M059J (cell line): ENCODE measurements around the gene BEST1. TPM values are rescaled to one million over a fixed set of nuclear protein-coding genes. Genes with fewer than 3 reads are reported as not detected.
A peak's percentile ranks its signal among the peaks of the same experiment; 100 is the strongest.
"Not testable (repeated sequence)": the region's sequence is repeated elsewhere in the genome, so short reads cannot be mapped to it uniquely, and the experiment has no call there.

Source experiments
- DNase-seq: peaks from one replicate; pipeline ENCODE4 v3.0.0-alpha.2; 2012; ENCODE audit warnings: low read depth
- total RNA-seq: library from RNA; depleted of rRNA; stranded (reverse); fragments of >200 nt; shearing (Covaris generic); gene quantifications from 2 replicates; pipeline ENCODE4 v1.2.3, GENCODE V29; 2014

BEST1 gene
- total RNA-seq, 1 experiment from 2014 or later: 0.05 TPM

DNA sequence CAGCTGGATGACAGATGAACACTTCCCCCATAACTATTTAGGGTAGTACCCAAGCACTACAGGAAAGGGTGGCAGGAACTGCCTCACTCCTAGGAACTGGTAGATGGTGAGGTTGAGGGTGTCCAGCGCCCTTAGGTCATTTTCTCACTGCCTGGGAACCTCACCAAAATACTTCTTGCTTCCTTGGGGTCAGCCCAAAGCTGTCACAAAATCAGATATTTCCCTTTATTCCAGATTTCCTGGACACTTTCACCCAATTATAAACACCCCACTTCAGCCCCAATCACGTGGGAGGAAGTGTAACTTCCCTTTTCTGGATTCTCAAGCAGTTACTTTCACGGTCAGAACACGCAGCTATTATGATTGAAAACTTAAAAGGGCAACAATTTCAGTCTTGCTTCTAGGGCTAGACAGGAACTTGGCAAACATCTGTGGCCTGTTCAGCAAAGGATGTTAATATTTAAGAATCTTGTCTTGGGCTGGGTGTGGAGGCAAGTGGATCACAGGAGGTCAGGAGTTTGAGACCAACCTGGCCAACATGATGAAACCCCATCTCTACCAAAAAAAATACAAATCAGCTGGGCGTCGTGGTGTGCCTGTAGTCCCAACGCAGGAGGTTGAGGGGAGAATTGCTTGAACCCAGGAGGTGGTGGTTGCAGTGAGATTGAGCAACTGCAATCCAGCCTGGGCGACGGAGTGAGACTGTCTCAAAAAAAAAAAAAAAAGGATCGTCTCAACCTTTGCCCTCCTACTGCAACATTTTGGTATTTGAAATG lies 13.3 kb downstream of the BEST1 start:
- DNase-seq: peak; percentile 72

DNA sequence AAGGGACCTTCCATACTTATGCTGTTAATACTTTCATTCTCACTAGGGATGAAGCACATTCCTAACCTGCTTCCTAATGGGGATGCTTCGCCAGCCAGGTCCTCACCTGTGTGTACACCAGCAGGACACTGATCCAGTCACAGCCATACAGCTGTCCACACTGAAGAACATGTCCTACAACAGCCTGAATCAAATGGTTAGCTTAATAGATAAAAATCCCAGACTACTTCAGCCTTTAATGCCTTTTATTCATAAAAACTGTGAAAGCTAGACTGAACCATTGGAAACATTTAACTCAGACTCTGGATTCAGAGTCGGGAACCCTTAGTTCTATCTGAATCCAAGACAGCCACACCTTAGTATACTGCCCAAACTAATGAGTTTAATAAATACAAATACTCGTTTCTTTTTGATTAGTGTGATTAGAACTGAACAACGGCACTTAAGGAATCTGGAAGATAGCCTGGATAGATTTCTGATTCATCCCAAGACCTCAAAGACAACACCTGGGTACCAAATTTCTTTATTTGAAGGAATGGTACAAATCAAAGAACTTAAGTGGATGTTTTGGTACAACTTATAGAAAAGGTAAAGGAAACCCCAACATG lies 14.0 kb downstream of the BEST1 start:
- no peak for DNase-seq

DNA sequence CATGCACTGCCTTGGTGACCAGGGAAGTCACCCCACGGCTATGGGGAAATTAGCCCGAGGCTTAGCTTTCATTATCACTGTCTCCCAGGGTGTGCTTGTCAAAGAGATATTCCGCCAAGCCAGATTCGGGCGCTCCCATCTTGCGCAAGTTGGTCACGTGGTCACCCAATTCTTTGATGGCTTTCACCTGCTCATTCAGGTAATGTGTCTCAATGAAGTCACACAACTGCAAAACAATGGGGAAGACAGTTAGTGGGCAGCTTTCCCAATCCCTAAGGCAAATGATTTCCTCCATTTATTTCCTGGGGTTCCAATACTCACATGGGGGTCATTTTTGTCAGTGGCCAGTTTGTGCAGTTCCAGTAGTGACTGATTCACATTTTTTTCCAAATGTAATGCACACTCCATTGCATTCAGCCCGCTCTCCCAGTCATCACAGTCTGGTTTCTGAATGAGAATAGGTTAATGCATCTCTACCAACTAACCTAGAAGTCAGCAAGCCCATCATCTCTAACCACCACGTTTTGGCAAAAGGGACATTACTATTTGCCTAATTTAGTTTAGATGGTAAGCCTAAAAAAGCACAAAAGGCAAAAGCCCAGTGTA lies 14.6 kb downstream of the BEST1 start:
- DNase-seq: not testable (repeated sequence)

DNA sequence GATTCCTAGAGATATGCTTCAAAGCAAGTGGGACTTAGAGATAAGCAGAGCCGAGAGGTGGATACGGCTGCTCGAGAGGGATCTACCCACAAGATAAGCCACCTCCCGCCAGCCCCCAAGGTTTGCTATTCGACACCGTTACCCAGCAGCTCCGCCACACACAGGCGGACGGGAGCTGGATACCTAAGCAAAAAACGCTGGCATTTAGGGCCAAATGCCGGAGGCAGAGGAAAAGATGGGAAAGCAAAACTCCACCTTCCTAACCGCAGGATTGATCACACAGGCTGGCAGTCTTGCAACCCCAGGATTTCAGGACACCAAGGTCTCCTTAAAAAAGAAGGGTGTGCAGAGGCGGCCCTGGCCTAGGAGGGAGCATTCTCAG lies 16.6 kb downstream of the BEST1 start:
- peak; percentile 83 for DNase-seq

DNA sequence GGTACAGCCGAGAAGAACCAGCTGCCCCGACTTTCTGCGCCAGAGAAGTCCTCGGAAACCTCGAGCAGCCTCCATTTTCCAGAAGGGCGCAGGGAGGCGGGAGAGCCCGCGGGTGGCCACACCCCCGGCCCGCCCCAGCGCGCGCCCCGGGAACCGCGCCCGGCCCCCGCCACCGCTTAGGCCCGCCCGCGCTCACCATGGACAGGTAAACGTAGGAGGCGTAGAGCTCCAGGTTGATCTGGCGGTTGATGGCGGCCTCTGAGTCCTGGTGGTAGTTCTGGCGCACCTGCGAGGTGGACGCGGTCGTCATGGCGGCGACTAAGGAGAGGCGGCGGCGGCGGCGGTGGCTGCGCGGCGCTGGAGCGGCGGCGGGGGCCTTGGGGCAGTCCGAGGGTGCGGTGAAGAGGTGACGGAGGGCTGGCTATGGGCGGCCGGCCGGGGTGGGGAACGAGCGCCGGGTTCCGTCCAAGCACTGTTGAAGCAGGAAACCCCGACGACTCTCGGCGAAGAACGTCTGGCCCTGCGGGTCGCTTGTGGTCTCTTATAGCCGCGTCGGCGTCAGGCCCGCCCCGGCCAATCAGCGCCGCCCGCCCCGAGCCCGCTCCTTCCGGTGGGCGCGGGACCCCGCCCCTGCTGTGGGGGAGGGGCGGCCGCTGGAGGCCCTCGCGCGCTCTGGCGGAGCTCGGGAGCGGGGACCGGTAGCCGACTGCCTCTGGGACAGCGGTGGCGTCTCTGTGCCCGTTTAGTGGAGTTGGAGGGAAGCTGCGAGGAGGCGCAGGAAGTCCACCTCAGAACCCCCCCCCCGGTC lies 17.2 kb downstream of the BEST1 start, which contains the start of gene FTH1:
Gene FTH1 (minus strand): TSS at position 519 of the 808 bp plus-strand sequence. CDS start 209 bp downstream, at position 310.
- peak; percentile 86 for DNase-seq

DNA sequence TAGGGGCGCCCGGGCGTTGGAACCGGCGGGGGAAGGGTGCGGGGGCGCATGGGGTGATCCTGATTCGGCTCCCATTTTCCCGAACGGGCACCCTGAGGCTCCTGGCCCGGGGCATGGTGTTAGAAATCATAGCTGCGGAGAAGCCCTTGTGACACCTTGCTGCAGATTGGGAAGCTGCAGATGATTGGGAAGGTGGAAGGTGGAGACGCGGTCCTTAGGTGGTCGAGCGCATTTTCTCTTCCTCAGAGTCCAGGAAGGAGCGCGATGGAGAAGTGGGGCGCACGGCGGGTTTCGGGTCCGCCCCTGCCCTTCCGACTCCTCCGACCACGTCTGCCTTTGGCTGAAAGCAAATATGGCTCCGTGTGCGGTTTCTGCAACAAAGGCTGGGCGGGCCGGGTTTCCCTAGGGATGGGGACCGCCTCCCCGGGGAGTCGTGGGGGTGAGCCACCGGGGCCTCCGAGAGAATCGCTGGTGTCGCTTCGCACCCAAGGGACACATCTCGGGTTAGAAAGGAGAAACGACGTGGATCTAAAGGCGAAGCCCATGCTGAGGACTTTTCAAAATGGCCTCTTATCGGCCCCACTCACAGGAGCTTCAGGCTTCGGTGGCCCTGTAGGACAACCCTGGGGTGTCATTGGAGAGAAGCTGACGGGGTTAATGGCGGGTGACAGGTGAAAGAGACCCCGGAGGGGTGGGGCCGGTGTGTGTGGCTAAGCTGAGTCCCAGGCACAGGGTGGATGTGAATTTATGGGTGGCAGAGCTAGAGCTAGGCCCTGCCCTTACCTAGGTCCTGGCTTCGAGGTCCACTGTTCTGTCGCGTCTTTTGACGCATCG lies 18.0 kb downstream of the BEST1 start:
- DNase-seq: no peak

DNA sequence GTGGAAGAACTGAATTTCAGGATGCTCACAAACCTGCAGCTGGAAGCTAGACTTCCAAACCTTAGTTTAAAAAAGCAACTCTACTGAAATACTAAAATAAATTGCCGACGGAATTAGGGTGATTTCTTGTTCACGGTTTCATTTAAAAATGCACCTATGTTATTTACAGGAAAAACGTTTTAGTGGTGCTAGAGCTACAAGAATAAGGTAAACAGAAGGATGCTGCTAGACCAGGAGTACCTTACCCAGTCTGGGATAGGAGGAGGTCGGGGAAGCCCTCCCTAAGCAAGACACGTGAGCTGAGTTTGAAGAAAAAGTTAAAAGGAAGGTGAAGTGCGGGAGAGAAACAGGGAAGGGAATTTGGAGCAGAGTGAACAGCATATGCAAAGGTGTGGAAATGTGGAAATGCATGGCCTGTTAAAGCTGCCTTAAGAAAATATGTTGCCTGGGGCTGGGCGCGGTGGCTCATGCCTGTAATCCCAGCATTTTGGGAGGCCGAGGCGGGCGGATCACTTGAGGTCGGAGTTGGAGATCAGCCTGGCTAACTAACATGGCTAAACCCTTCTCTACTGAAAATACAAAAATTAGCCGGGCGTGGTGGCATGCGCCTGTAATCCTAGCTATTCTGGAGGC lies 18.7 kb downstream of the BEST1 start:
- DNase-seq: no peak

DNA sequence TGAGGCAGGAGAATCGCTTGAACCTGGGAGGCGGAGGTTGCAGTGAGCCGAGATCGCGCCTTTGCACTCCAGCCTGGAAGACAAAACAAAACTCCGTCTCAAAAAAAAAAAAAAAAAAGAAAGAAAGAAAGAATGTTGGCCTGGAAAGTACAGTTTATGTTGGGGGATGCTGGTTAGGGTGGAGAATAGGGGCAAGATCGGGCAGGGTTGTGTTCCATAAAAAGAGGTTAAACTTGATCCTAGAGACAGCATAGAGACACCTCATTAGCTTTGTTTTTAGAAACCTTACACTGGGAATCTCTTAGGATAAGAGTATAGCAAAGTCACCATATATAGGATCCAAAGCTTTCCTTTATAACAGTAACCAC lies 19.2 kb downstream of the BEST1 start:
- no peak for DNase-seq

DNA sequence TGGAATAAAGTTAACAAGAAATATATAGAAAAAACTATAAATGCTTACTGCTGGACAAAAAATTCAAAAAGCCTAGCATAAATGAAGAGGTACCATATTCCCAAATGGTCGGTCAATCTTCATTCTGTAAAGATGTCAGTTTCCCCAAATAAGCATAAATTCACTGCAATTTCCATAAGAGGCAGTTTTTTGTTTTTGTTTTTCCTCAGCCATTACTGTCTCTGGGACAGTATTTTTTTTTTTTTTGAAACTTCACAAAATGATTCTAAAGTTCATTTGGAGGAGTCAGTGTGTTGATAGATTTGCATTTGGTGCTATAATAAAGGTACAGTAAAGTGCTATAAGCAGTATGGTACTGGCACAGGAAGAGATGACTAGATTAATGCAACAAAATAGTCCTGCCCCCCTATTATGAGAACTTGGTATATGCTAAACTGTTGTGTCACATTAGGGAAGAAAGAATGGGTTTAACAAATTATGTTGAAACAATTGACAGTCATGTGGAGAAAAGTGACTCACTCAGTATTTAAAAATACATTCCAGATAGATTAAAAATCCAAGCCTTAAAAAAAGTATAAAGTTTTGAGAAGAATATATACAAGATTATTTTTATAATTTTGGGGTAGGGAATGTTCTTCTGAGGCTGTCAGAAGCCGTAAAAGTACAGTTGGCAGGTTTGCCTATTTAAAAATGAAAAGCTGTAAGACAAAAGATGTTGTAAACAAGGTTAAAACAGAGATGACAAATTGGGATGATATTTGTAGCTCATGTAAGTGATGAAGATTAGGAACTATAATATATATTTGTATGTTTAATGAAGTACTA lies 19.9 kb downstream of the BEST1 start:
- peak; percentile 77 for DNase-seq

DNA sequence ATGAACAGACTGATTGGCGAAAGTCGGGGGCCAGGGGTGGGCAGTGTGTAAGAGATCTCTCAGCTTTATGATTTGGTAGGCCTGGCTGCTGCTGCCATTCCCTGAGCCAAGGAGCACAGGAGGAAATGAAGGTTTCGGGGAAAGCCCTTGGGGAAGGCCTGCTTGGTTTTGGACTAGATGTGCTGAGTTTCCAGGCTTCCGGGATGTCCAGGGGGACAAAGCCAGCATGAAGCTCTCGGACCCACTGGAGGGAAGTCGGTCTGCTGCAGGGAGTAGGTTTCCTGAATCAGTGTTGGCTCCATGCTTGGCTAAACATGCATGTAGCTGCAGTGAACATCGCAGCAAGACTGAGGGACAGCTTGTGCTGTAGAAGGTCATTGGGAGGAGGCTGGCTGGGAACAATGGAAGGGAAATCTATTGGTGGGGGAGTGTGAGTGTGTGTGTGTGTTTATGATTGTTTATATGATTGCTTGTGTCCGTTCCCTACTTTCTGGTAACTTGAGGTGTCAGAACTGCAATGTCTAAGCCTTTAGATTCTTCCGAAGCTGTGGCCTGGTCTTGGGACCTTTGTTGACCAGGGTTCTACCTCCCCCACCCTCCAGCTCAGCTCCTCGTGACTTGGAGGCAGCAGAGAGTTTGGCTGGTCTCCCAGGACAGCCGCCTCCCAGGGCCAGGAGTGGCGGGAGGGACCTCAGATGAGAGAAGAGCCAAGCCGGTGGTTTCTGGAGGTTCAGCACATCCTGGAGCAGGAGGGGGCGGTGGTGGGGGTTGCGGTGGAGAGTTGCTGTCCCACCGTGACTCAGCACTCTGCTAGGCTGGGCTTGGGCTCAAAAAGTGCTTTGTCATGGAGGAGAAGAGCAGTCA lies 21.3 kb downstream of the BEST1 start:
- peak; percentile 99 for DNase-seq

DNA sequence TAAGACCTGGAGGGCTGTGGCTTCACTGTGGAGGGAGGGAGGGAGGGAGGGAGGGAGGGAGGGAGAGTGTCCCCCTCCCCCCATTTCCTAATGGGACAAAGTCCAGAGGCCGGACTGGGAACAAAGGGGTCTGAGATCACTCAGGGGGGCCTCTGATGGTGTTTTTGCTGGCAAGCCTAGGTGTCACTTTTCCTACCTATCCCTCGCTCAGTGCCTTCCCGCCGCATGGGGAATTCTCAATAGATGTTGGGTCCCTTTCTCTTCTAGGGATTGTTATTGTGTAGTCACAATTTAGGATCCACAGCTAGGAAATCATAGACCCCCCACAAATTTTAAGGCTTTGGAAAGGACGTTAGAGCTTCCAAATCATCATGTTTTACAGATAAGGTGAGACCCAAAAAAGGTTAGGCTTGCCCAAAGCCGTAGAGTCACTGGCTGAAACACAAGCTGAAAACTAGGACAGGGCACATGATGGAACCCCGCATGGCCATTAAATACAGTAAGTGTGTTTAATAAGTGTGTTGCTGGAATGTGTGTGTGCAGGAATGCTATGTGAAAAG lies 22.0 kb downstream of the BEST1 start:
- DNase-seq: no peak

DNA sequence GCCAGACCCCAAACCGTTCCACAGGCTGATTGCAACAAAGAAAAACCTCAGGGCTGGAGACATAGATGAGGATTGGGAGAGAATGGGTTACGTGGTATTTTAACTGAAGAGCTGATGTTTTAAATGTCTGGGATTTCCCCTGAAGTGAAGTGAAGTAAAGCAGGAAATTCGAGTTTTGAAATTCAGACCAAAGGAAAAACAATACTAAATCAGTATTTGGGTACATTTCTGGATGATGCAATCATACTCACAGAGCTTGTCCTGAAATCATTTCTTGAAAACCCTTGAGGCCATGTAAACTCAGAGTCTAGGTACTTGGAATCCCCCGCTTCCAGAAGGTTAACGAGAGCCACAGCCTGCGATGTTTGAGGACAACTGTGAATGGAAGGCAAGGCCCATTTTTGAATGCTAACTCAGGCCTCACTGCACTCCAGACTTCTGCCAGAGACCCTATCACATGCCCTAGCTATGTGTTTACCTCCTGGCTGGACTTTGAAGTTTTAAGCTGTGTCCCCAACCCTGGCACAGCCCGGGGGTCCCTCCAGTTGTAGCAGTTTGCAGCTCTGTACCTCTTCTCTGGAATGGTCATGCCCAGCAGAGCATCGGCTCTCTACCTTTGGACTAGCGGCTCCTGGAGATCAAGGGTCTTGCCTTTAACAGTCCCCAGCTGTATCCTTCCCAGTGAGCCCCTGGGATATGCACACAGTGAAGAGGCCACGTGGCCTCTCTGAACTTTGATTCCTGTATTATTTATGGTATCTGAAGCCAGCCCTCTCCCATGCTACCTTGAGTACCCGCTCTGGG lies 22.7 kb downstream of the BEST1 start:
- DNase-seq: peak; percentile 86

DNA sequence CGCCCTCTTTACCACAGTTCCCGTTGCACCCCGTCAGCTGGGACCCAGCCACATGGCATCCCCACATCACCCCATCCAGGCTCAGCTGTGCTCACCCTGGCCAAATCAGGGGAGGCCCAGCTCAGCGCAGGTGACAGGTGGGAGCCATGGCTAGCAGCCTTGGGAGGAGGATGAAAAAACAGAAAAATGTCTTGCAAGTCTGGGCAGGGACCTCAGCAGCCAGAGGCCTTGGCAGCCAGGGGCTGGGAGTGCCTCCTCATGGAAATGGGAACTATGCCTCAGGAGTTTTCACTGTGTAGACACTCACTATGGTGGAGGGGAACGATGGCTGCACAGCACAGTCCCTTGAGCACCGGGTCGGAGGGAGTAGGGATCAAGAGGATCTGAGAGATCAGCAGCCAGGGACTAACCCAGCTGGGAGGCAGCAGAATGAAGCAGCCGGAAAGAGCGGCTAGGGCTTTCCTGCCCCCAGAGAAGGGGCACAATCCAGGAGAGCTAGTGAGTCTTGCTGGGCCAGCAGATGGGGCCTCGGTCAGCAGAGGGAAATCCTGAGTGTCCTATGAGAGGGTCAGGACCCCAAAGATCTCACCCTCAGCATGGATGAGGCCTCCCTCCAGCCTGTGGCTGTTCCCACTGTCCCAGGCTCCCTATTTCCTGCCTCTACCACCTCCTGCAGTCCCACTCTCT lies 23.5 kb downstream of the BEST1 start:
- no peak for DNase-seq

DNA sequence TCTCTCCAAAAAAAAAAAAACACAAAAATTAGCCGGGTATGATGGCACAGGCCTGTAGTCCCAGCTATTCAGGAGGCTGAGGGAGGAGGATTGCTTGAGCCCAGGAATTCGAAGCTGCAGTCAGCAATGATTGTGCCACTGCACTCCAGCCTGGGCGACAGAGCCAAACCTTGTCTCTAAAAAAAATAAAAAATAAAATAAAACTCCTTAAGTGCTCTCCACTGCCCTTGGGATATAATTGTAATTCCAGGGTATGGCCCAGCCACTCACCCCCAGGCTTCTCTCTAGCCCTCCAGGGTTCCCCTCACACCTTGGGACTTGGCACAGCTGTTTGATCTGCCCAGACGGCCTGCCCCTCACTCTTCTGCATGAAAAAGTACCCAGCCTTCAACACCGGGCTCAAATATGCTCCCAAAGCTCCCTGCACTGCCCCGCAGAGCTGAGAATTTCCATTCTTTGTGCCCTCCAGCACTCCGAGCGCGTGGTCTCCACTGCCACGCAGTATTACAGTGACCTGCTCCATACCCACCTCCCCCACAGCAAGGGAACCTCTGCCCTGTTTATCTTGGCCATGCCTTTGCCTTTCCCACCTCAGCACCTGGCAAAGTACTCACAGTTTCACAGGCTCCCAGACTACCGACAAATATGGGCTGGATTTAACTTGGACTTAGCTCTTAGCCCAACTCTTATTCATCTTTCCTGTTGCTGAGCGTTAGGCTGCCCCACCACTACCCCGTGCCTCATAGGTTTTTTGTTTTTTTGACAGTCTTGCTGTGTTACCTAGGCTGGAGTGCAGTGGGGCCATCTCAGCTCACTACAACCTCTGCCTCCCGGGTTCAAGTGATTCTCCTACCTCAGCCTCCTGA lies 24.8 kb downstream of the BEST1 start:
- no peak for DNase-seq

DNA sequence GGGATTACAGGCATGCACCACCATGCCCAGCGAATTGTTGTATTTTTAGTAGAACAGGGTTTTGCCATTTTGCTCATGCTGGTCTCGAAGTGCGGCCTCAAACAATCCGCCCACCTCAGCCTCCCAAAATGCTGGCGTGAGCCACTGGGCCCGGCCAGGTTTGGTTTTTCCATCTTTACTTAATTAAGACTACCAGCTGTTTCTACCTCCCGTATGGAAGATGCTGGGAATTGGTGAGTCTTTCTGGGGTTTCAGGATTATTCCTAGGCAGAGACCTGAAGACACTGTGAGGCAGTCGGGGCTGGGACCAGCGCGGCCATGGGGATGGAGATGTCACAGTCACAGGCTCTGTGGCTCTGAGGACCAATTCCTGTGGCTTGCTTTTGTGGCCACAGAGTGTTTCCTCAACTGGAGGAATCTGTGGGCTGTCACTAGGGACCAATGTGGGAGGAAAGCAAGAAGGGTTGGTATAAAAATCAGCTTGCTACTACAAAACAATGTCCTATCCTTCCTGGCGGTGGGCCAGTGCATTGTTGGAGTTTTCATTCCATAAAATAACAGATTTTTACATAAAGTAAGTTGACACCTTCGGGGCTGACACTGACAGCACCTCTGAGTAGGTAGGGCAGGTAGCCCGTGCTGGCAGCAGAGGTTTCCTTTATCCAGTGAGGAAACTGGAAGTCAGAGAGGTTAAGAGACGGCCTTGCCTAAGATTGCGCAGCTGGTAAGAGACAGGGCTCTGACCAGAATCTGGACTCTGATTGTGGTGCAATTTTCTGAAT lies 25.7 kb downstream of the BEST1 start:
- no peak for DNase-seq
